H1 (cell line): ENCODE measurements around the gene DPF3. TPM values are rescaled to one million over a fixed set of nuclear protein-coding genes. Genes with fewer than 3 reads are reported as not detected.
A peak's percentile ranks its signal among the peaks of the same experiment; 100 is the strongest.

Source experiments
- CTCF ChIA-PET: fragments of 300-600 bp; sonication (Branson Sonifier 250); formaldehyde crosslinking; loops from one replicate; lab custom pipeline; 2021; ENCODE audit not compliant: partially characterized antibody; lab: Charles Lee
- POLR2A ChIA-PET: fragments of 300-600 bp; sonication (Branson Sonifier 250); formaldehyde crosslinking; loops from one replicate; lab custom pipeline; 2021; ENCODE audit warnings: inconsistent platforms; ENCODE audit not compliant: partially characterized antibody; lab: Charles Lee
- DNase-seq, 2 experiments: peaks; one replicate each; pipeline versions ENCODE4 v3.0.0 to v3.0.0-alpha.2; 2010 to 2022; ENCODE audit warnings: low spot score in 2 of 2, low read depth in 1 of 2, mixed read lengths in 1 of 2
- FAIRE-seq: peaks from 2 replicates; lab custom pipeline; 2011; peaks lifted over from hg19 to GRCh38; lab: Jason Lieb, UNC
- H2AFZ ChIP-seq: 2 replicates; pipeline ENCODE4 v1.8.1; 2012; ENCODE audit warnings: low read length, inconsistent platforms
- H2AK5ac ChIP-seq: 2 replicates; pipeline ENCODE4 v1.6.1; 2013; ENCODE audit warnings: low read depth, low read length
- H2BK120ac ChIP-seq: replicated peaks from 2 replicates; pipeline ENCODE3; 2013; ENCODE audit warnings: low read depth, low read length, inconsistent platforms
- H2BK12ac ChIP-seq: 2 replicates; pipeline ENCODE4 v1.6.1; 2013; ENCODE audit warnings: low read depth, low read length
- H2BK15ac ChIP-seq: 2 replicates; pipeline ENCODE4 v1.6.1; 2013; ENCODE audit warnings: low read length
- H2BK20ac ChIP-seq: 2 replicates; pipeline ENCODE4 v1.6.1; 2013; ENCODE audit warnings: low read length
- H2BK5ac ChIP-seq: 2 replicates; pipeline ENCODE4 v1.6.1; 2013; ENCODE audit warnings: low read depth, low read length
- H3K14ac ChIP-seq: 2 replicates; pipeline ENCODE4 v1.6.1; 2013; ENCODE audit warnings: inconsistent platforms; ENCODE audit not compliant: insufficient read length
- H3K18ac ChIP-seq: 2 replicates; pipeline ENCODE4 v1.6.1; 2013; ENCODE audit warnings: low read length; ENCODE audit errors: extremely low read depth
- H3K23ac ChIP-seq: 2 replicates; pipeline ENCODE4 v1.6.1; 2013; ENCODE audit warnings: inconsistent platforms; ENCODE audit not compliant: insufficient read length
- H3K23me2 ChIP-seq: 2 replicates; pipeline ENCODE4 v1.6.1; 2013; ENCODE audit warnings: low read depth, low read length
- H3K27ac ChIP-seq: 2 replicates; pipeline ENCODE4 v1.6.1; 2011; ENCODE audit warnings: low read depth, low read length, inconsistent platforms
- H3K27me3 ChIP-seq, 4 experiments: replicated peaks in 1 of 4; 1 replicate in 1 of 4; 2 replicates in 3 of 4; pipeline versions ENCODE4 v1.6.1 to v1.8.1; 2011 to 2013; ENCODE audit warnings: low read length in 3 of 4, mild to moderate bottlenecking in 3 of 4, inconsistent platforms in 2 of 4, mixed read lengths in 2 of 4, moderate library complexity in 1 of 4; ENCODE audit not compliant: control insufficient read depth in 3 of 4, insufficient read depth in 3 of 4; ENCODE audit errors: extremely low read depth in 1 of 4
- H3K36me3 ChIP-seq, 4 experiments: 2 replicates each; pipeline versions ENCODE4 v1.6.1 to v1.8.1; 2011 to 2013; ENCODE audit warnings: mild to moderate bottlenecking in 4 of 4, low read length in 3 of 4, moderate library complexity in 2 of 4, control low read depth in 1 of 4, inconsistent platforms in 1 of 4; ENCODE audit not compliant: insufficient read depth in 4 of 4, control insufficient read depth in 2 of 4
- H3K4ac ChIP-seq: replicated peaks from 2 replicates; pipeline ENCODE3; 2013; ENCODE audit warnings: low read length, low read depth, mixed read lengths, inconsistent platforms; ENCODE audit not compliant: insufficient read length
- H3K4me1 ChIP-seq, 4 experiments: replicated peaks in 1 of 4; 1 replicate in 1 of 4; 2 replicates in 3 of 4; pipeline versions ENCODE4 v1.6.1 to v1.8.1; 2011 to 2013; ENCODE audit warnings: low read length in 3 of 4, inconsistent platforms in 2 of 4, mixed read lengths in 1 of 4; ENCODE audit not compliant: insufficient read depth in 4 of 4, control insufficient read depth in 3 of 4
- H3K4me2 ChIP-seq, 2 experiments: 2 replicates each; pipeline versions ENCODE4 v1.6.1 to v1.8.1; 2011 to 2013; ENCODE audit warnings: low read depth in 2 of 2, low read length in 2 of 2, control low read depth in 1 of 2, inconsistent platforms in 1 of 2, mild to moderate bottlenecking in 1 of 2; ENCODE audit not compliant: insufficient read depth in 1 of 2
- H3K4me3 ChIP-seq, 4 experiments: fragments of 200-600, 300-600 bp in 1 of 4; sonication (generic), shearing (Covaris generic), sonication (Bioruptor Twin) in 1 of 4; 2 replicates each; pipeline versions ENCODE4 v1.5.1 to v1.8.1; 2011 to 2016; ENCODE audit warnings: low read length in 4 of 4, low read depth in 3 of 4, control low read depth in 2 of 4, inconsistent platforms in 2 of 4, mild to moderate bottlenecking in 2 of 4, mixed read lengths in 1 of 4, moderate library complexity in 1 of 4; ENCODE audit not compliant: insufficient read depth in 2 of 4; ENCODE audit errors: extremely low read depth in 1 of 4
- H3K56ac ChIP-seq: replicated peaks from 2 replicates; pipeline ENCODE3; 2013; ENCODE audit warnings: low read depth, mild to moderate bottlenecking, mixed read lengths, low read length, inconsistent platforms; ENCODE audit not compliant: insufficient read length
- H3K79me1 ChIP-seq: 2 replicates; pipeline ENCODE4 v1.6.1; 2013; ENCODE audit warnings: low read depth, low read length, control low read depth
- H3K79me2 ChIP-seq, 2 experiments: 2 replicates each; pipeline versions ENCODE4 v1.6.1 to v1.8.1; 2012 to 2013; ENCODE audit warnings: low read length in 2 of 2, mild to moderate bottlenecking in 2 of 2, inconsistent platforms in 1 of 2; ENCODE audit not compliant: insufficient read depth in 2 of 2, control insufficient read depth in 1 of 2
- H3K9ac ChIP-seq, 4 experiments: replicated peaks in 1 of 4; 1 replicate in 1 of 4; 2 replicates in 3 of 4; pipeline versions ENCODE4 v1.6.1 to v1.8.1; 2011 to 2013; ENCODE audit warnings: low read depth in 3 of 4, low read length in 3 of 4, control low read depth in 2 of 4, mild to moderate bottlenecking in 2 of 4, moderate library complexity in 2 of 4, inconsistent platforms in 1 of 4; ENCODE audit errors: extremely low read depth in 1 of 4
- H3K9me3 ChIP-seq, 2 experiments: 2 replicates each; pipeline versions ENCODE4 v1.6.1 to v1.8.1; 2012 to 2013; ENCODE audit warnings: mild to moderate bottlenecking in 2 of 2, moderate library complexity in 2 of 2, control low read depth in 1 of 2, inconsistent platforms in 1 of 2, low read depth in 1 of 2, low read length in 1 of 2, mixed read lengths in 1 of 2; ENCODE audit not compliant: insufficient read depth in 2 of 2
- H4K20me1 ChIP-seq, 2 experiments: replicated peaks in 1 of 2; 2 replicates each; pipeline versions ENCODE3 to v1.8.1; 2011 to 2013; ENCODE audit warnings: inconsistent platforms in 2 of 2, low read length in 2 of 2, mild to moderate bottlenecking in 1 of 2; ENCODE audit not compliant: insufficient read depth in 2 of 2, control insufficient read depth in 1 of 2
- H4K5ac ChIP-seq: 2 replicates; pipeline ENCODE4 v1.6.1; 2013; ENCODE audit warnings: low read length, low read depth, mixed read lengths, inconsistent platforms; ENCODE audit not compliant: insufficient read length
- H4K8ac ChIP-seq: 2 replicates; pipeline ENCODE4 v1.8.0; 2013; ENCODE audit warnings: mild to moderate bottlenecking, moderate library complexity, low read length, inconsistent platforms; ENCODE audit not compliant: insufficient read depth; ENCODE audit errors: extremely low read depth
- H4K91ac ChIP-seq: replicated peaks from 2 replicates; pipeline ENCODE3; 2013; ENCODE audit warnings: low read length, mixed read lengths, inconsistent platforms; ENCODE audit not compliant: insufficient read length
- CEBPB ChIP-seq: IDR thresholded peaks from 2 replicates; pipeline ENCODE4 v1.6.1; 2012; ENCODE audit warnings: low read depth, low read length
- CTCF ChIP-seq, 3 experiments: IDR thresholded peaks; 1 replicate in 2 of 3; 2 replicates in 1 of 3; pipeline versions ENCODE4 v1.5.1 to v1.6.1; 2011; ENCODE audit warnings: low read length in 3 of 3, mild to moderate bottlenecking in 3 of 3, inconsistent platforms in 2 of 3, low read depth in 1 of 3, moderate library complexity in 1 of 3; ENCODE audit not compliant: insufficient read depth in 1 of 3; ENCODE audit errors: control extremely low read depth in 1 of 3
- E2F6 ChIP-seq: IDR thresholded peaks from 2 replicates; pipeline ENCODE4 v1.6.1; 2012; ENCODE audit warnings: inconsistent platforms
- POLR2A ChIP-seq, 2 experiments: IDR thresholded peaks; 1 replicate in 1 of 2; 2 replicates in 1 of 2; pipeline ENCODE4 v1.6.1; 2011; ENCODE audit warnings: low read depth in 2 of 2, low read length in 2 of 2, mild to moderate bottlenecking in 2 of 2; ENCODE audit errors: control extremely low read depth in 1 of 2
- RAD21 ChIP-seq, 2 experiments: IDR thresholded peaks in 1 of 2; conservative IDR thresholded peaks in 1 of 2; 2 replicates each; pipeline ENCODE4 v1.6.1; 2011; ENCODE audit warnings: low read depth in 2 of 2, low read length in 2 of 2, improper control_type of control experiment in 1 of 2, inconsistent platforms in 1 of 2, mild to moderate bottlenecking in 1 of 2, moderate library complexity in 1 of 2
- RNF2 ChIP-seq: fragments of 200-900, 300-1000 bp; sonication (generic); IDR thresholded peaks from 2 replicates; pipeline ENCODE4 v1.7.1; 2016; ENCODE audit warnings: borderline replicate concordance, low read depth, mild to moderate bottlenecking, antibody characterized with exemption, low read length; ENCODE audit not compliant: poor library complexity, severe bottlenecking; ENCODE audit errors: missing control alignments
- SIN3A ChIP-seq, 2 experiments: IDR thresholded peaks in 1 of 2; conservative IDR thresholded peaks in 1 of 2; 2 replicates each; pipeline ENCODE4 v1.6.1; 2011 to 2012; ENCODE audit warnings: low read length in 2 of 2, improper control_type of control experiment in 1 of 2, low read depth in 1 of 2, mild to moderate bottlenecking in 1 of 2
- TBP ChIP-seq: IDR thresholded peaks from 2 replicates; pipeline ENCODE4 v1.6.1; 2011; ENCODE audit warnings: low read depth, low read length, improper control_type of control experiment
- whole genome bisulfite sequencing, 2 experiments: shearing (Covaris generic) in 1 of 2; methylation state at CpG; one replicate each; pipeline versions ENCODE4 v1.1.6 to v1.1.7; 2013 to 2015; ENCODE audit warnings: low lambda C conversion rate in 2 of 2, mixed read lengths in 2 of 2, inconsistent platforms in 1 of 2, low coverage in 1 of 2, missing lambda C conversion rate in 1 of 2; ENCODE audit not compliant: insufficient replicate concordance in 2 of 2, insufficient coverage in 1 of 2, insufficient read length in 1 of 2; ENCODE audit errors: extremely low coverage in 1 of 2, missing lambda C conversion rate in 1 of 2; 5-methylcytosine and 5-hydroxymethylcytosine counted together
- polyA plus RNA-seq, 7 experiments: library from polyadenylated mRNA; depleted of rRNA in 3 of 7; stranded (reverse) in 5 of 7; unstranded in 2 of 7; fragments of >200 nt in 5 of 7; fragments of 200-250 nt in 2 of 7; gene quantifications; 1 replicate in 5 of 7; 2 replicates in 1 of 7; 4 replicates in 1 of 7; pipeline versions ENCODE4 v1.2.1 to v1.2.3, GENCODE V29; 2011 to 2013; ENCODE audit warnings: missing spikeins in 2 of 7, mixed read lengths in 2 of 7
- total RNA-seq: library from RNA; stranded (reverse); fragmentation: NEBNext Ultra II Directional; extraction: Animal tissue kit (Norgen Biotek cat#: 25700); gene quantifications from 2 replicates; pipeline ENCODE4 v1.2.1, GENCODE V29; 2021

The DPF3 gene
- total and polyA plus RNA-seq, 2 of the 8 experiments (the other 6 are each of a cell fraction or from before 2014, with no cell fraction given) = 0.19 TPM; not detected in 1

GRCh38 chr14:72904840-72905561 lies 11.1 kb upstream of the DPF3 start:
- Histone ChIP-seq H3K23ac (no peak overlapping the region), H4K5ac (no peak overlapping the region), H3K9ac (no peak overlapping the region), H3K14ac (no peak overlapping the region), H2BK12ac (no peak overlapping the region), H4K91ac (no peak overlapping the region), H2BK15ac (no peak overlapping the region), H2BK5ac (no peak overlapping the region), H2BK120ac (no peak overlapping the region), H3K79me1 (no peaks in the 10 kb centered on the region), H3K18ac (no peak overlapping the region), H3K79me2 (no peaks in the 10 kb centered on the region), H4K8ac (no peak overlapping the region), H3K36me3 (no peaks in the 10 kb centered on the region), H4K20me1 (no peaks in the 10 kb centered on the region), H2AK5ac (no peak overlapping the region), H3K4me1 (peaks cover 0 to 11% (median 0%) of the 10 kb centered on the region in 4 experiments; a peak in 3 of 7 replicates), H3K27ac (no peak overlapping the region), H3K56ac (no peak overlapping the region), H3K4me3 (no peak overlapping the region), H3K4me2 (no peak overlapping the region), H3K4ac (no peak overlapping the region), H3K23me2 (no peaks in the 10 kb centered on the region), H3K27me3 (no peaks in the 10 kb centered on the region), H2AFZ (no peak overlapping the region), H3K9me3 (no peaks in the 10 kb centered on the region), H2BK20ac (no peak overlapping the region)
- FAIRE-seq (peak; percentile 95), DNase-seq (peak in 1 of 2 experiments; percentile 71)
- POLR2A ChIA-PET = no interaction called here
- 38% methylated on average over 5 of the region's 5 CpGs; no CpG with 5 or more reads in 1 of the 2 experiments for WGBS, 2 experiments
- CTCF ChIA-PET = interaction anchor here (0.6 to 5.6 kb wide), 60 partner anchors 9 to 452 kb away, joined by 3 to 113 read pairs (median 4); no protein-coding TSS in a partner anchor
- TF ChIP-seq RAD21 (IDR thresholded peaks at IDR 0.05 in 1 of 2, conservative IDR thresholded peaks at IDR 0.05 in 1 of 2; ENCODE audit: low read depth in 2 of 2, low read length in 2 of 2) (peak; percentile 98 to 99), CEBPB (peak; percentile 91), POLR2A (IDR thresholded peaks at IDR 0.05; ENCODE audit: control extremely low read depth in 1 of 2, low read depth in 2 of 2, low read length in 2 of 2) (no peak), CTCF (IDR thresholded peaks at IDR 0.05; ENCODE audit: control extremely low read depth in 1 of 3, insufficient read depth in 1 of 3, low read depth in 1 of 3, low read length in 3 of 3) (peak; percentile 63 to 93 (median 93)), TBP (no peak), SIN3A (conservative IDR thresholded peaks at IDR 0.05 in 1 of 2, IDR thresholded peaks at IDR 0.05 in 1 of 2; ENCODE audit: low read depth in 1 of 2, low read length in 2 of 2) (0 out of 4 replicates have a peak, but pooled peaks of 1 of the 2 experiments have one; percentile 34), RNF2 (no peak), E2F6 (no peak)
